Smooth muscle cell (in vitro differentiated cells): ENCODE measurements around the gene SRPK2. TPM values are rescaled to one million over a fixed set of nuclear protein-coding genes. Genes with fewer than 3 reads are reported as not detected.

Source experiments
- DNase-seq: peaks from one replicate; lab custom pipeline; 2025; ENCODE audit not compliant: unreplicated experiment; lab: John Stamatoyannopoulos, UW
- H2AFZ ChIP-seq: fragments of 200-600 bp; sonication (generic); 2 replicates; pipeline ENCODE4 v1.6.0; 2016; ENCODE audit warnings: antibody characterized with exemption, low read depth, mild to moderate bottlenecking
- H3F3A ChIP-seq: fragments of 200-600 bp; sonication (generic); 2 replicates; pipeline ENCODE4 v1.6.0; 2017; ENCODE audit warnings: antibody characterized with exemption, low read depth
- H3K27ac ChIP-seq: fragments of 200-600 bp; sonication (generic); 2 replicates; pipeline ENCODE4 v1.5.1; 2016; ENCODE audit warnings: low read depth, mild to moderate bottlenecking
- H3K27me3 ChIP-seq: fragments of 200-600 bp; sonication (generic); 2 replicates; pipeline ENCODE4 v1.6.1; 2016; ENCODE audit warnings: low read depth, mild to moderate bottlenecking
- H3K36me3 ChIP-seq: fragments of 200-600 bp; sonication (generic); 2 replicates; pipeline ENCODE4 v1.5.1; 2016; ENCODE audit warnings: low read depth
- H3K4me1 ChIP-seq: fragments of 200-600 bp; sonication (generic); 2 replicates; pipeline ENCODE4 v1.5.1; 2016; ENCODE audit warnings: low read depth
- H3K4me2 ChIP-seq: fragments of 200-600 bp; sonication (generic); 2 replicates; pipeline ENCODE4 v1.6.0; 2016; ENCODE audit warnings: mild to moderate bottlenecking
- H3K4me3 ChIP-seq: fragments of 200-600 bp; sonication (generic); 2 replicates; pipeline ENCODE4 v1.5.1; 2016; ENCODE audit warnings: mild to moderate bottlenecking
- H3K79me2 ChIP-seq: fragments of 200-600 bp; sonication (generic); 2 replicates; pipeline ENCODE4 v1.6.0; 2016; ENCODE audit warnings: low read depth, mild to moderate bottlenecking
- H3K9ac ChIP-seq: fragments of 200-600 bp; sonication (generic); 2 replicates; pipeline ENCODE4 v1.6.0; 2016; ENCODE audit warnings: low read depth
- H3K9me3 ChIP-seq: fragments of 200-600 bp; sonication (generic); replicated peaks from 2 replicates; pipeline ENCODE4 v1.5.1; 2016; ENCODE audit warnings: low read depth
- H4K20me1 ChIP-seq: fragments of 200-600 bp; sonication (generic); 2 replicates; pipeline ENCODE4 v1.6.0; 2016; ENCODE audit warnings: low read depth
- whole genome bisulfite sequencing: methylation state at CpG from one replicate; pipeline ENCODE4 v1.1.7; 2016; ENCODE audit warnings: low lambda C conversion rate; 5-methylcytosine and 5-hydroxymethylcytosine counted together
- polyA plus RNA-seq: library from polyadenylated mRNA; unstranded; fragments of >200 nt; fragmentation: Nextera tagmentation; extraction: Ambion mirVana; gene quantifications from 2 replicates; pipeline ENCODE4 v1.2.1, GENCODE V29; 2016
- total RNA-seq: library from RNA; depleted of rRNA; stranded (reverse); fragments of >200 nt; gene quantifications from 2 replicates; pipeline ENCODE4 v1.2.3, GENCODE V29; 2014
- TF ChIP-seq, protein P1 (sequence below): fragments of 200-600 bp; sonication (generic); IDR thresholded peaks from 2 replicates; pipeline ENCODE4 v1.5.1; 2017; ENCODE audit warnings: borderline replicate concordance, mild to moderate bottlenecking, antibody characterized with exemption; ENCODE audit not compliant: insufficient read depth, poor library complexity, severe bottlenecking

SRPK2 gene
- total and polyA plus RNA-seq, 2 experiments from 2014 or later, result 21.9 to 28.0 TPM

DNA sequence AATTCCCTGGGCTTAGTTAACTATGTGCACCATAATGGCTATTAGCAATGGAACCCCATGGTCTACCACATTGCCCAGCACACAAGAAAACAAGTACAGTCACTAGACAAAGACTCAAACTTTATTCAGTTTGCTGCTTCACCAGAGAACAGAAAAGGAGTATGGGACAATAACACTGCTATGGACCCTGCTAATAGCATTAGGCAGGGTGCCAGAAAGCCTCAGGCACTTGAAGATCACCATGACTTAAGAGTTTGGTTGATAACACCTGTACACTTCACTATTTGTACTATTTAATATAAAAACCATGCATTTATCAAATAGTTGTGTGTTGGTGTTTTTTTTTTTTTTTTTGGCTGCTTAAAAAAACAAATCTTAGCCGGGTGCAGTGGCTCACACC is 215.1 kb downstream of the SRPK2 start:
- no peaks in the 10 kb centered on the region for H3K27me3 ChIP-seq
- TF ChIP-seq, protein P1, sequence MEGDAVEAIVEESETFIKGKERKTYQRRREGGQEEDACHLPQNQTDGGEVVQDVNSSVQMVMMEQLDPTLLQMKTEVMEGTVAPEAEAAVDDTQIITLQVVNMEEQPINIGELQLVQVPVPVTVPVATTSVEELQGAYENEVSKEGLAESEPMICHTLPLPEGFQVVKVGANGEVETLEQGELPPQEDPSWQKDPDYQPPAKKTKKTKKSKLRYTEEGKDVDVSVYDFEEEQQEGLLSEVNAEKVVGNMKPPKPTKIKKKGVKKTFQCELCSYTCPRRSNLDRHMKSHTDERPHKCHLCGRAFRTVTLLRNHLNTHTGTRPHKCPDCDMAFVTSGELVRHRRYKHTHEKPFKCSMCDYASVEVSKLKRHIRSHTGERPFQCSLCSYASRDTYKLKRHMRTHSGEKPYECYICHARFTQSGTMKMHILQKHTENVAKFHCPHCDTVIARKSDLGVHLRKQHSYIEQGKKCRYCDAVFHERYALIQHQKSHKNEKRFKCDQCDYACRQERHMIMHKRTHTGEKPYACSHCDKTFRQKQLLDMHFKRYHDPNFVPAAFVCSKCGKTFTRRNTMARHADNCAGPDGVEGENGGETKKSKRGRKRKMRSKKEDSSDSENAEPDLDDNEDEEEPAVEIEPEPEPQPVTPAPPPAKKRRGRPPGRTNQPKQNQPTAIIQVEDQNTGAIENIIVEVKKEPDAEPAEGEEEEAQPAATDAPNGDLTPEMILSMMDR, result no peak
- no peaks in the 10 kb centered on the region for H3K36me3 ChIP-seq
- no peak for DNase-seq
- no peaks in the 10 kb centered on the region for H3F3A ChIP-seq
- H4K20me1 ChIP-seq, result peaks cover 70% of the 10 kb centered on the region
- H3K4me1 ChIP-seq, result no peaks in the 10 kb centered on the region
- no peaks in the 10 kb centered on the region for H3K9me3 ChIP-seq
- H3K4me2 ChIP-seq, result no peak overlapping the region
- no peak overlapping the region for H3K4me3 ChIP-seq
- no peak overlapping the region for H3K9ac ChIP-seq
- H3K27ac ChIP-seq, result no peak overlapping the region
- no peak overlapping the region for H2AFZ ChIP-seq
- peaks cover 33% of the 10 kb centered on the region for H3K79me2 ChIP-seq
- 100% methylated on average over 1 of the region's 1 CpG for WGBS

DNA sequence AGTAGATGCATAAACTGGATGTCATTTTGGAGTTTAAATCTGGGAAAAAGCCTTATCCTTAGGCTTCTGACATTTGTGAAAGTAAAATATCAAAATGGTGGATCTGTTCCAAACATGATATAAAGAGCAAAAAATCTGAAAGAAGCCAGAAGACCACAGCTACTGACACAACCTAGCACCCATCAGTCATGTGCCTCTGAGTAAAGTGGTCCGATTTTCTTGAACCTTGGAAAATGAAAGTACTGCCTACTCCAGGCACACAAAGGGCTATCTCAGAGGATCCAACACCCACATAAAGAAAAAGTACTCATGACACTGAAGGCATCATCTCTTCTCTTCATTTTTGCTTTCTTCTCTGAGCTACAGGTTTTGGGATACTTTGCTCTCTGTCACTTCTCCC is 224.0 kb downstream of the SRPK2 start:
- Histone ChIP-seq H3K4me3 (no peak overlapping the region), H2AFZ (no peak overlapping the region), H3K36me3 (peaks cover 13% of the 10 kb centered on the region), H3K9ac (no peak overlapping the region), H3K9me3 (no peaks in the 10 kb centered on the region), H4K20me1 (peaks cover 4% of the 10 kb centered on the region), H3K4me1 (no peaks in the 10 kb centered on the region), H3K79me2 (no peaks in the 10 kb centered on the region), H3K4me2 (no peak overlapping the region), H3F3A (no peaks in the 10 kb centered on the region), H3K27ac (no peak overlapping the region), H3K27me3 (no peaks in the 10 kb centered on the region)
- TF ChIP-seq, protein P1, result no peak
- no peak for DNase-seq
- WGBS, result 96% methylated on average over 1 of the region's 1 CpG

DNA sequence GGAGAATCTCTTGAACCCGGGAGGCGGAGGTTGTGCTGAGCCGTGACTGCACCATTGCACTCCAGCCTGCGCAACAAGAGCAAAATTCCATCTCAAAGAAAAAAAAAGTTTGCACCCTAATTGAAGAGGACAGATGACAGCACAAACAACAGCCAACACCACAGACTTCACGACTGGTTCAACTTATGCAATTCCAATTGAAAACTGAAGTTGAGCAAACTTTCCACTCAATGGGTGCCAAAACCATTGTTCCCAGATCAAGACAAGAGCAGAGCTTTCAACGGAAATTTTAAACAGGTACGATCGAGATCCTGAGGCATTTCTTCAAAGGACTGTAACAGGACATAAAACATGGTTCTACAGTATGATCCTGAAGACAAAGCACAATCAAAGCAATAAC is 225.0 kb downstream of the SRPK2 start:
- no peak overlapping the region for H3K4me3 ChIP-seq
- 98% methylated on average over 8 of the region's 8 CpGs for WGBS
- no peak overlapping the region for H3K9ac ChIP-seq
- H3K4me1 ChIP-seq, result no peaks in the 10 kb centered on the region
- H3K4me2 ChIP-seq, result no peak overlapping the region
- no peak overlapping the region for H3K27ac ChIP-seq
- no peak for DNase-seq
- H3F3A ChIP-seq, result no peaks in the 10 kb centered on the region
- TF ChIP-seq, protein P1, result no peak
- no peaks in the 10 kb centered on the region for H3K27me3 ChIP-seq
- peaks cover 4% of the 10 kb centered on the region for H4K20me1 ChIP-seq
- peaks cover 13% of the 10 kb centered on the region for H3K36me3 ChIP-seq
- H2AFZ ChIP-seq, result no peak overlapping the region
- no peaks in the 10 kb centered on the region for H3K79me2 ChIP-seq
- no peaks in the 10 kb centered on the region for H3K9me3 ChIP-seq

DNA sequence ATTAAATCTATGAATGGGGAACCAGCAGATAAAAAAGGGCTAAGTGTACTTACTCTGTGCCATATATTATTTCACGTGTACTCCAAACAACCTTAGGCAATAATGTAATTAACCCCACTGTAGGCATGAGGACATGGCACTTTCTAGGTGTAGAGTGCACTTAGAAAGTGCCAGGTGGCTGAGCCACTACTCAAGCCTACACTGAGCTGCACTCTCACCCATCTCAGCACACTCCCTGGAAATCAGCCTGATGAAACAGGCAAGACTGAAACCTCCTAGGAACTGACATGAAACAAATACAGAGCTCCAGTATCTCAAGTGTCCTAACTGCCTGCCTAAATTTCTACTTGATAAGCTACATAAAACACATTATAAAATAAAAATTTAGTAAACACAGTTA is 227.4 kb downstream of the SRPK2 start:
- no peaks in the 10 kb centered on the region for H3K4me1 ChIP-seq
- H3F3A ChIP-seq, result no peaks in the 10 kb centered on the region
- TF ChIP-seq, protein P1, result no peak
- no peaks in the 10 kb centered on the region for H3K9me3 ChIP-seq
- H3K27ac ChIP-seq, result no peak overlapping the region
- H3K36me3 ChIP-seq, result peaks cover under 1% of the 10 kb centered on the region
- no peaks in the 10 kb centered on the region for H3K27me3 ChIP-seq
- DNase-seq, result no peak
- no peaks in the 10 kb centered on the region for H3K79me2 ChIP-seq
- H3K4me2 ChIP-seq, result no peak overlapping the region
- WGBS, result 97% methylated on average over 1 of the region's 1 CpG
- H3K4me3 ChIP-seq, result no peak overlapping the region
- no peak overlapping the region for H3K9ac ChIP-seq
- no peak overlapping the region for H2AFZ ChIP-seq
- peaks cover 7% of the 10 kb centered on the region for H4K20me1 ChIP-seq
